GM12878 (cell line): ENCODE results near the gene ZNF121.

ENCODE experiments used
- BHLHE40 ChIP-seq, 2 experiments: fragments of 450-650 bp in 1 of 2; IDR thresholded peaks; 2 replicates each; pipeline ENCODE4 v1.6.1; 2011 to 2017; ENCODE audit warnings: low read depth in 2 of 2, borderline replicate concordance in 1 of 2, improper control_type of control experiment in 1 of 2, low read length in 1 of 2, mild to moderate bottlenecking in 1 of 2
- CTCF ChIP-seq, 3 experiments: IDR thresholded peaks in 2 of 3; conservative IDR thresholded peaks in 1 of 3; 2 replicates each; pipeline ENCODE4 v1.5.1; 2011; ENCODE audit warnings: low read depth in 3 of 3, low read length in 3 of 3, mild to moderate bottlenecking in 3 of 3, control low read depth in 2 of 3, moderate library complexity in 2 of 3, inconsistent platforms in 1 of 3, mixed read lengths in 1 of 3; ENCODE audit not compliant: control insufficient read depth in 2 of 3, insufficient read depth in 1 of 3; ENCODE audit errors: extremely low read depth in 1 of 3
- EZH2 ChIP-seq: IDR thresholded peaks from 2 replicates; pipeline ENCODE4 v1.6.1; 2012; ENCODE audit warnings: low read depth, mild to moderate bottlenecking, control low read depth, inconsistent platforms, low read length, borderline replicate concordance; ENCODE audit not compliant: control insufficient read depth
- HCFC1 ChIP-seq: fragments of 150-350 bp; IDR thresholded peaks from 2 replicates; pipeline ENCODE4 v1.6.1; 2014; ENCODE audit warnings: low read length
- JUND ChIP-seq: IDR thresholded peaks from 2 replicates; pipeline ENCODE4 v1.6.1; 2012; ENCODE audit warnings: low read depth, mild to moderate bottlenecking, low read length, improper control_type of control experiment, moderate library complexity
- POLR2A ChIP-seq: IDR thresholded peaks from 2 replicates; pipeline ENCODE4 v1.6.1; 2011; ENCODE audit warnings: low read depth, mild to moderate bottlenecking, low read length
- POLR2AphosphoS5 ChIP-seq: IDR thresholded peaks from 2 replicates; pipeline ENCODE4 v1.6.1; 2011; ENCODE audit warnings: mild to moderate bottlenecking, low read length, inconsistent platforms
- RAD21 ChIP-seq: IDR thresholded peaks from 2 replicates; pipeline ENCODE4 v1.6.1; 2011; ENCODE audit warnings: mild to moderate bottlenecking, low read depth, low read length, moderate library complexity; ENCODE audit not compliant: insufficient read depth
- RFX5 ChIP-seq: IDR thresholded peaks from 2 replicates; pipeline ENCODE4 v1.6.1; 2011; ENCODE audit warnings: low read depth, low read length, improper control_type of control experiment
- ZBED1 ChIP-seq: IDR thresholded peaks from 2 replicates; pipeline ENCODE4 v1.6.1; 2016; ENCODE audit warnings: borderline replicate concordance
- TF ChIP-seq, protein P1 (sequence below): fragments of 450-650 bp; IDR thresholded peaks from 2 replicates; pipeline ENCODE4 v1.6.1; 2016; ENCODE audit warnings: mild to moderate bottlenecking

- TF ChIP-seq CTCF (IDR thresholded peaks at IDR 0.05 in 2 of 3, conservative IDR thresholded peaks at IDR 0.05 in 1 of 3; ENCODE audit: control insufficient read depth in 2 of 3, extremely low read depth in 1 of 3, insufficient read depth in 1 of 3, low read depth in 3 of 3, low read length in 3 of 3) (no peak), EZH2 (no peak), POLR2A (no peak), BHLHE40 (IDR thresholded peaks at IDR 0.05; ENCODE audit: borderline replicate concordance in 1 of 2, low read depth in 2 of 2, low read length in 1 of 2) (no peak), RFX5 (no peak), POLR2AphosphoS5 (0 out of 2 replicates have a peak, but pooled peaks have one; percentile 37), ZBED1 (no peak), RAD21 (no peak), HCFC1 (no peak), JUND (no peak)
- TF ChIP-seq, protein P1, sequence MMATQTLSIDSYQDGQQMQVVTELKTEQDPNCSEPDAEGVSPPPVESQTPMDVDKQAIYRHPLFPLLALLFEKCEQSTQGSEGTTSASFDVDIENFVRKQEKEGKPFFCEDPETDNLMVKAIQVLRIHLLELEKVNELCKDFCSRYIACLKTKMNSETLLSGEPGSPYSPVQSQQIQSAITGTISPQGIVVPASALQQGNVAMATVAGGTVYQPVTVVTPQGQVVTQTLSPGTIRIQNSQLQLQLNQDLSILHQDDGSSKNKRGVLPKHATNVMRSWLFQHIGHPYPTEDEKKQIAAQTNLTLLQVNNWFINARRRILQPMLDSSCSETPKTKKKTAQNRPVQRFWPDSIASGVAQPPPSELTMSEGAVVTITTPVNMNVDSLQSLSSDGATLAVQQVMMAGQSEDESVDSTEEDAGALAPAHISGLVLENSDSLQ, result no peak
These were observed 18.2 kb downstream of the ZNF121 start for GRCh38 chr19:9565900-9566705.
